Body of pancreas (tissue), 4 donors: ENCODE results near the gene PROZ. TPM values are rescaled to one million over a fixed set of nuclear protein-coding genes. Genes with fewer than 3 reads are reported as not detected.

Experiments
- ATAC-seq: fragments of 150-250 bp; one replicate; pipeline ENCODE4 v1.9.1; 2016
- DNase-seq, 4 donors: peaks; one replicate each; pipeline ENCODE4 v3.0.0-alpha.2; 2019
- H3K27ac ChIP-seq, 4 donors: fragments of 200-600 bp; sonication (generic); 1 replicate in 3 of 4; 2 replicates in 1 of 4; pipeline versions ENCODE4 v1.5.1 to v1.6.1; 2016 to 2019; ENCODE audit warnings: mild to moderate bottlenecking in 1 of 4, mixed read lengths in 1 of 4, moderate library complexity in 1 of 4
- H3K27me3 ChIP-seq, 2 donors: fragments of 200-600 bp; sonication (generic); one replicate each; pipeline ENCODE4 v1.6.0; 2016; ENCODE audit warnings: mild to moderate bottlenecking in 1 of 2
- H3K36me3 ChIP-seq, 2 donors: fragments of 200-600 bp; sonication (generic); replicated peaks in 1 of 2; 2 replicates each; pipeline ENCODE4 v1.5.1; 2016; ENCODE audit warnings: low read depth in 2 of 2; ENCODE audit not compliant: insufficient read depth in 1 of 2
- H3K4me1 ChIP-seq: fragments of 200-600 bp; sonication (generic); one replicate; pipeline ENCODE4 v1.6.0; 2016
- H3K4me3 ChIP-seq, 2 donors: fragments of 200-600 bp; sonication (generic); 1 replicate in 1 of 2; 2 replicates in 1 of 2; pipeline ENCODE4 v1.5.1; 2016 to 2019
- H3K9me3 ChIP-seq, 3 donors: fragments of 200-600 bp; sonication (generic); 1 replicate in 2 of 3; 2 replicates in 1 of 3; pipeline ENCODE4 v1.5.1; 2016
- POLR2A ChIP-seq, 3 donors: fragments of 450-650 bp; IDR thresholded peaks; one replicate each; pipeline ENCODE4 v1.6.1; 2016; ENCODE audit warnings: antibody characterized with exemption in 3 of 3, mild to moderate bottlenecking in 2 of 3
- WGBS, 2 donors: methylation state at CpG; one replicate each; pipeline ENCODE4 v1.1.5; 2017; 5-methylcytosine and 5-hydroxymethylcytosine counted together
- intact Hi-C: fragments of 100-400 bp; cut with DNase I; formaldehyde crosslinking; loops from one replicate; pipeline ENCODE4 v1.15.1; 2023
- total RNA-seq, 2 donors: library from RNA; depleted of rRNA; stranded (reverse); fragments of >200 nt; gene quantifications; one replicate each; pipeline ENCODE4 v1.1.0, GENCODE V29; 2016
- TF ChIP-seq, protein P1 (sequence below), 7 experiments: fragments of 450-650 bp in 4 of 7; fragments of 200-600 bp in 3 of 7; sonication (generic) in 3 of 7; IDR thresholded peaks; one replicate each; pipeline ENCODE4 v1.5.1; 2016 to 2019; ENCODE audit warnings: antibody characterized with exemption in 7 of 7

PROZ gene
- total RNA-seq, 2 donors from 2014 or later, result not detected

DNA sequence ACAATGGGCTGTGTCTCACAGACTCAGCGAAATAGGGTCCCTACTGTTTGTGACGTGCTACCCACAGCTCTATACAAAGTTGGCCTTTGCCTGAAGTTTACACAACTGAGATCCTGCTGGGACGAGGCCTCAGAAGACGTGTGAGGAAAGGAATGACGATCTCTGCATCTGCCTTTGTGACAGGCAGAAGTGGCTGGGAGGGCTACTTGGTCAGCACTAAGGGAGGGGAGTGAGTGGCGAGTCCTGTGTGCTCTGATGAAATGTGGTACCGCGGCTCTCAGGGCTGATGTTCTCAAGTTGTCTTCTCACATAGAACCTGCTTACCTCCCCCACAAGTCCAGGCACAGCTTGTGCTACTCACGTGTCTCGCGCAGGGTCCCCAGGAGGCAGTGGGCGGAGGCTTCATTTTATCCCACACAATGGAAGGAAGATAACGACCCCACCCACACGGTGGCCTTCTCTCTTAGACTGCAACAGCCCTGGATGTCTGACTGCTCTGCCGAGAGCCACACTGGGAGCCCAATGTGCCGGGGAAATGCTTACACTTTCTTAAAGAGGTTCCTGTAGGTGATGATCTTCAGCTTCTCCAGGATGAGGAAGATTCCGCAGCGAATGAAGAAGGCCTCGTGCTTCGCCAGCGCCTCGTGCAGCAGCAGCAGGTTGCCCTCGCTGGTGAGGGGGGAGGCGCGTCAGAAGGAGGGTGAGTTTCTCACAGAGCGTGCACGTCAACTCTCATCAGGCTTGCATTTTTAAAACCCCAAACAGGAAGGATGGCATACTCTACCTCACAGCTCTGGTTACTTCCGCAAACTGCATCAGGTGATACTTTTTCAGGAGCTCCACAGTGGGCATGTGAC lies 21.2 kb downstream of the PROZ start:
- Histone ChIP-seq H3K4me3 (no peak overlapping the region), H3K36me3 (peaks cover 24 to 44% of the 10 kb centered on the region in 2 donors), H3K27ac (no peak overlapping the region), H3K4me1 (no peaks in the 10 kb centered on the region), H3K9me3 (no peaks in the 10 kb centered on the region), H3K27me3 (no peaks in the 10 kb centered on the region)
- TF ChIP-seq, protein P1, sequence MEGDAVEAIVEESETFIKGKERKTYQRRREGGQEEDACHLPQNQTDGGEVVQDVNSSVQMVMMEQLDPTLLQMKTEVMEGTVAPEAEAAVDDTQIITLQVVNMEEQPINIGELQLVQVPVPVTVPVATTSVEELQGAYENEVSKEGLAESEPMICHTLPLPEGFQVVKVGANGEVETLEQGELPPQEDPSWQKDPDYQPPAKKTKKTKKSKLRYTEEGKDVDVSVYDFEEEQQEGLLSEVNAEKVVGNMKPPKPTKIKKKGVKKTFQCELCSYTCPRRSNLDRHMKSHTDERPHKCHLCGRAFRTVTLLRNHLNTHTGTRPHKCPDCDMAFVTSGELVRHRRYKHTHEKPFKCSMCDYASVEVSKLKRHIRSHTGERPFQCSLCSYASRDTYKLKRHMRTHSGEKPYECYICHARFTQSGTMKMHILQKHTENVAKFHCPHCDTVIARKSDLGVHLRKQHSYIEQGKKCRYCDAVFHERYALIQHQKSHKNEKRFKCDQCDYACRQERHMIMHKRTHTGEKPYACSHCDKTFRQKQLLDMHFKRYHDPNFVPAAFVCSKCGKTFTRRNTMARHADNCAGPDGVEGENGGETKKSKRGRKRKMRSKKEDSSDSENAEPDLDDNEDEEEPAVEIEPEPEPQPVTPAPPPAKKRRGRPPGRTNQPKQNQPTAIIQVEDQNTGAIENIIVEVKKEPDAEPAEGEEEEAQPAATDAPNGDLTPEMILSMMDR (IDR thresholded peaks at IDR 0.05), result no peak
- no peak for TF ChIP-seq POLR2A (IDR thresholded peaks at IDR 0.05)
- ATAC-seq (no peak), DNase-seq (no peak)
- WGBS, 2 donors, result 85 to 92% methylated on average over 28 of the region's 28 CpGs
- intact Hi-C loops, result no loop called here

DNA sequence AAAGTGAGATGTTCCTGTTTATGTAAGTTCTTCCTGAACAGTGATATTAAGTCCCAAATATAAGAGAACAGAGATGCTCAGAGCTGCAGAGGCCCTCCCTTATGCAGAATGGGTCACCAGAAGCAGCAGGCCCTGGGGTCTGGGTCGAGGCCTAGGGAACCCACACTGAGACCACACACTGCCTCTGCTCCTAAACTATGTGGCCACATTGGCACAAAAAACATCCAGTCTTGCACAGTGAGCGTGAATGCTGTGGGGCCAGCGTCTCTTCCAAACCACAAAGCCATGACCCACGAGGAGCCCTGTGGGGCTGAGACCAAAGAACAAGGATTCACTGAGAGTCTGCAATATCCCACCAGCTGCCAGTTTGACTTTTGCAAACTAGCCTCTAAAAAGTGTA lies 23.6 kb downstream of the PROZ start:
- peaks cover 19 to 33% of the 10 kb centered on the region in 2 donors for H3K36me3 ChIP-seq
- H3K9me3 ChIP-seq, result no peaks in the 10 kb centered on the region
- H3K27ac ChIP-seq, result no peak overlapping the region
- no peaks in the 10 kb centered on the region for H3K27me3 ChIP-seq
- intact Hi-C loops, result no loop called here
- H3K4me3 ChIP-seq, result no peak overlapping the region
- 79 to 85% methylated on average over 4 of the region's 4 CpGs for WGBS, 2 donors
- DNase-seq, result no peak
- no peak for TF ChIP-seq POLR2A (IDR thresholded peaks at IDR 0.05)
- TF ChIP-seq, protein P1 (IDR thresholded peaks at IDR 0.05), result no peak
- H3K4me1 ChIP-seq, result no peaks in the 10 kb centered on the region
- no peak for ATAC-seq

DNA sequence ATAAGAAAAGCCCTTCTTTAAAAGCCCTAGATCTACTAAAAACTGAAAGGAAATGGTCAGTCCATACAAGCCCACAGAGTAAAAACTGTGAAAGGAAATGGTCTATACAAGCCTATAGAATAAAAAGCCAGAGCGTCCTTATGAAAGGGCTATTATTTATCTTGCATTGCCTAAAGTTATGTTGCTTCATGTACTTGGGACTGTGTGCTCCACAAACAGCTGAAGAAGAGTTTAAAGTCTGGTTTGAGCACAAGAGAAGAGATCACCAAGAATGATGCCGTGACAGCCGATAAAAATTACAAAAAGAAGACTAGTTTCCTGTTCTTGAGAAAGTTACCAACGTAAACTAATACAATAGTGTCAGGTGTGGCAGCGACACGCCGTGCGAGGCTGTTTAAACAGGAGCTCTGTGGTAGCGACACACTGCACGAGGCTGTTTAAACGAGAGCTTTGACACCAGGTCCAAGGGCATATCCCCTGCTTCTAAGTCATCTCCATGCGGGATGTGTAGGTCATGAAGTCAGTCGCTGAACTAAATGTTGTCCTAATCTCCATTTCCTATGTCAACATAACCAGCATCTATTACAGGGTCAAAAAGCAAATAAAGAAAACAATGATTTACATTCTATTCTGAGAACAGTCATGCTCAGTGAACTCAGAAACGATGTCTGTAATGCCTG lies 25.1 kb downstream of the PROZ start:
- WGBS, 2 donors, result 83 to 85% methylated on average over 14 of the region's 14 CpGs
- TF ChIP-seq, protein P1 (IDR thresholded peaks at IDR 0.05), result no peak
- no peak for TF ChIP-seq POLR2A (IDR thresholded peaks at IDR 0.05)
- Histone ChIP-seq H3K4me1 (no peaks in the 10 kb centered on the region), H3K27ac (no peak overlapping the region), H3K27me3 (no peaks in the 10 kb centered on the region), H3K4me3 (no peak overlapping the region), H3K9me3 (no peaks in the 10 kb centered on the region), H3K36me3 (peaks cover 10 to 24% of the 10 kb centered on the region in 2 donors)
- DNase-seq (no peak), ATAC-seq (no peak)
- intact Hi-C loops, result no loop called here

DNA sequence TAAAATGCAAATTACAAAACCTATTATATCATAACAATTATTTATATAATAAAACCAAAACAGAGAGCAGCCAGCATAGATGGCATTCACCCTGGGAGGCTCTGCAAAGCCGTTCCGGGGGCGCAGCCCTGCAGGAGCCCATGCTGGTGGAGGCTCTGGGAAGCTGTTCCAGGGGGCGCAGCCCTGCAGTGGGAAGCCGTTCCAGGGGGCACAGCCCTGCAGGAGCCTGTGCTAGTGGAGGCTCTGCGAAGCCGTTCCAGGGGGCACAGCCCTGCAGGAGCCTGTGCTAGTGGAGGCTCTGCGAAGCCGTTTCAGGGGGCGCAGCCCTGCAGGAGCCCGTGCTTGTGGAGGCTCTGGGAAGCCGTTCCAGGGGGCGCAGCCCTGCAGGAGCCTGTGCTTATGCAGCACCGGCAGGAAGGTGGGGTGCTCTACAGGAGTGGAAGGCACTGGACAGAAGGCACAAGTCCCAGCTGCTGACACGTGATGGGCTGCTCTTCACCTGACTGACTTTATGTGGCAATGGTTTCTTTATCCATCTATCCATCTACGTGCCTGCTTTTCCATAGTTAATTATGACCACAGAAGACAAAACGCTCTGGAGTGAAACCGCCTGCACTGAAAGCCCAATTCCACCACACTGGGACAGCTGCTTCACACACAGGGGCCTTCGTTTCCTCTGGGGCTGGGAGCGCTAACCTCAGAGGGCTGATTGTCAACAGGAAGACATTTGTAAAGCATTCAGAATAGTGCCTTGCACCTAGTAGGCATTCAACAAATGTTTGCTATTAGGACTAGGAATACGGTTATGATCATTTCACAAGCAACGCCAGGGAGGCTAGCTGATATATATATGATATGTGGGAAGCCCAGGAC lies 26.4 kb downstream of the PROZ start:
- Histone ChIP-seq H3K36me3 (peaks cover 3 to 18% of the 10 kb centered on the region in 2 donors), H3K9me3 (no peaks in the 10 kb centered on the region), H3K27me3 (no peaks in the 10 kb centered on the region), H3K27ac (no peak overlapping the region), H3K4me1 (no peaks in the 10 kb centered on the region), H3K4me3 (no peak overlapping the region)
- intact Hi-C loops, result no loop called here
- TF ChIP-seq POLR2A (IDR thresholded peaks at IDR 0.05), result no peak
- TF ChIP-seq, protein P1 (IDR thresholded peaks at IDR 0.05), result no peak
- 85 to 91% methylated on average over 18 to 22 of the region's 22 CpGs for WGBS, 2 donors
- ATAC-seq, result no peak
- DNase-seq, result no peak
